Hepatic stellate cell (primary cell): ENCODE results near the gene BCDIN3D.
"Not testable (repeated sequence)": the region's sequence is repeated elsewhere in the genome, so short reads cannot be mapped to it uniquely, and the experiment has no call there.

ENCODE experiments used
- DNase-seq: peaks from one replicate; pipeline ENCODE4 v3.0.0; 2011; ENCODE audit warnings: low spot score

Gene BCDIN3D

DNA sequence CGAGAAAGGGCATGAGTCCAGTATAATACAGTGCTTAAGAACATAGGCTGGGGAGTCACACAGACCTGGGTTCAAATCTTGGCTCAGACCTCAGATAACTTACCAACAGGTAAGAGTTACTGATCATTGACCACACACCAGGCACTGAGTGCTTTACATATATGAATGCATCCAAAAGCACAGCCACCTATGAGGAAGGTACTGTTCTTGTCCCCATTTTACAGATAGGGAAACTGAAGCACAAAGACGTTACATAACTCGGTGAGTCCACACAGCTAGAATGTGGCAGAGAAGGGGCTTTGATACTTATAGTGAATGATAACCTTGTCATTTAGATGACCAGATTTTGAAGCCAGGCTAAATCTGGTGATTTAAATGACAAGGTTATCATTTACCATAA lies 33.2 kb upstream of the BCDIN3D start:
- no peak for DNase-seq

DNA sequence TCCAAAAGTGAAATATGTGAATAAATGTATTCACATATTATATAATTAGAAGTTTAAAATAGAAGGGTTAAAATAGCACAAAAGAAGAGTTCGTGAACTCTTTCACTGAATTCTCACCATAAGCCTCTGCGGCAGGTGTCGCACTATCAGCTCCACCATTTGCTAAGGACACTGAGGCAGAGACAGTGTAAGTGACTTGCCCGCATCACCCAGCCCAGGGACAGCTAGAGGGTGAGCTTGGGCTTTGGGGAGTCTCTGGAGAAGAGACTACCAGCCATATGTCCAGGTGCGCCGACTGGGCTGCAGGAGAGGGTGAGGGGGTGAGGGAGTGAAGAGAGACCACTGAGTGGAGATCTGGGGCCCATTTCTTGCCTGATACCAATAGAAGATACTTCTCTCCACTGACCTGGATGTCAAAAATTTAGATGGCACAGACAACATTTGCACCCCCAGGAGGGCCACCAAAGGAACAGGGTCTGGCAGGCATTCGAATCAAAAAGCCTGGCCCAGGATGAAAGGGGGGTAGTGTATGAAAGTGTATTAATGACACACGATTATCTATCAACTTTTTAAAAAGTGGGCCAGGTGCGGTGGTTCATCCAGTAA lies 32.3 kb upstream of the BCDIN3D start:
- DNase-seq: no peak

DNA sequence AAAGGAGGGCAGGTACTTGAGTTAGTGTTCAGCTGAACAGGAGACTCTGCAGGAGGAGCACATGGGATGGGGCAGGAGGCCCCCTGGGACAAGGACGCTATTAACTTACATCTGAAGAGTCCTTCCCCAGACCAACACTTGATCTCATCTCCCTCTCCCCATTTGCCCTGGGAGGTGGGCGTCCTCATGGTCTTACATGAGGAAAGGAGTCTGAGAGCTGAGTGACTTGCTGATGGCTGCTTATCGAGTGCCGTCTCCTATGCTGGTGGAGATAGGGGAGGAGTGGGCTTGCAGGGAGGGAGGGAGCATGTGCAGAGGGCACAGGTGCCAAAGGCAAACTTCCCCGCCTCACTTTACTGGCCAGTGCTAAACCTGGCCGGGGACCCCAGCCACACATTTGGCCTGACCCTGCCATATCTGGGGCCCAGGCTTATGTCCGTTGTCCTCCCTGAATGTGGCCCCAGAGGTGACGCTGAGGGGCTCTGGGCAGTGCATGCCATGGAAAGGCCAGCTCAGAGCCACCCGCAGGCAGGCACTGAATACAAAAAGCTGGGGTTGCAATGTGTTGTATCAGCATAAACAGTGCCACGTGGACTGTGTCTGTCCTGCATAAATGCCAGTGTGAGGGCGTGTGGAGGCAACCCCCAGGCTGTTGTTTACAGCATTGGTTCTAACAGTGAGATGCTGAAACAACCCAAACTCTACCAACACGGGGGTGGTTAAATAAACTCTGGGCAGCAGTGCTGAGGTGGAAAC lies 31.4 kb upstream of the BCDIN3D start:
- no peak for DNase-seq

DNA sequence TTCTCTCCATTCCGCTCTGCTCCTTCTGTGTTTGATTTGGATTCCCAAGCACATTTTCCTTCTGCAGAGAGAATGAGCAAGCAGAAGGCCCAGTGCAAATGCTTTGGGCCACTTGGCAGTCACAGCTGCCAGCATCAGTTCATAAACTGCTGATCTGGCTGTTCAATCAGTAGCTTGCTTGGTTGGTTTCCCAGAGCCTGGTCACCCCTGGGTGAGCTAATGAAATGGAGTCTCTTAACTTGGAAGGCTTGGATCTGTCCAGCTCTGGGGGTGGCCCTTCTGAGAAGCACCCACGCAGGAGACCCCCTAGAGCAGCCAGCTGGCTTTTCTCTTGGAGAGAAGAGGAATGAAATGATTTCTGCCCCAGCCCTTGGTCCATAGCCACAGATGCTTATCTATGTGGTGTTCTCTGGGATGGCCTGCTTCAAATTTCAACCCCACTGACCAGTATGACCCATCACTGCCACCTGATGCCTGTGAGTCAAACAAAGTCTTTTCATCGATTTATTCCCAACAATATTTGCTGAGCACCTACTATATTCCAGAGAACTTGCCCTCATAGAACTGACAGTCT lies 30.5 kb upstream of the BCDIN3D start:
- no peak for DNase-seq

DNA sequence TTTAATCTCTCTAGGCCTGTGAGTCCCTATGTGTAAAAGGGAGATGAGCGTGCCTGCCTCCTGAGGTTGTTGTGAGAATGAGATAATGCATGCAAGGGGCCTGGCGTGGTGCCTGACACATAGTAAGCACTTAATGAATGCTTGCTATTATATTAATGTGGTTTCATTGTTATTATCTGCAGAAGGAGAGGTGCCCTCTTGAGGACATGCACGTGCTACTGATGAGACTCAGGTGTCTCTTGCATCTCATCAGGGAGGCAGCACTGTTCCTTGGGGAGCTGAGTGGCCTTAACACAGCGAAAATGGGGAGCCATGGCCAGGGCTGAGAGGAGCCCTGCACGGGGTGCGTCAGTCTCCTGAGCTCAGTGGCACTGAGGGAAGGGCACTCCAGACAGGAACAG lies 29.9 kb upstream of the BCDIN3D start:
- no peak for DNase-seq

DNA sequence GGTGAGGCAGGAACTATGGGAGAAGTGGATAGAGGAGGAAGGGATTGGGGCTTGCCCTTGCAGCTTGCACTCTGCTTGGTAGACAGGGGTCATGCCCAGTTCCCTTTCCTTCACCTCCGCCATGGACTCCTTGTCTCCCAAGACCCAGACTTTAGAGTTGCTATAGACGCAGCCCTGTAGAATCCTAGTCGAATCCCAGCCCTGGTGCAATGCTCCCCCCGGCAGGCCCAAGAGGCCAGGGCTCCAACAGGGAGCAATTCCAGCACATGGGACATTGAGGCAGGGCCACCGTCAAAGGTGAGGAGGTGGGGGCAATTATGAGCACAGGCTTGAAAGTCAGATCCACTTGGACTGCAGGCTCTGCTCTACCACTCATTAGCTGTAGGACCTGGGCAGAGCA lies 29.5 kb upstream of the BCDIN3D start:
- DNase-seq: no peak

DNA sequence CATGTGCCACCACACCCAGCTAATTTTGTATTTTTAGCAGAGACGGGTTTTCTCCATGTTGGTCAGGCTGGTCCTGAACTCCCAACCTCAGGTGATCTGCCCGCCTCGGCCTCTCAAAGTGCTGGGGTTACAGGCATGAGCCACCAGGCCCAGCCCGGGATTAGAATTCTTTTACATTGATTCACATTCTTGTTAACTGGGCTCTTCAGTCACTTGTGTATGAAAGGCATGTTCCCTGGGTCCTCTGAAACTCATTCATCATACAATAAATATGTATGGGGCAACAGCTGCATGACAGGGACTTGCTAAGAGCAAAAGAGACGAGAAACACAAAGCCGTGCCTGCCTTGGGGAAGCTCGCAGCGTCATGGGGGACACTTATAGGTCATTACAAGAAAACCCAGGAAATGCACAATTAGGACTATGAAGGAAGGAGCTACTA lies 28.9 kb upstream of the BCDIN3D start:
- peak; percentile 76 for DNase-seq

DNA sequence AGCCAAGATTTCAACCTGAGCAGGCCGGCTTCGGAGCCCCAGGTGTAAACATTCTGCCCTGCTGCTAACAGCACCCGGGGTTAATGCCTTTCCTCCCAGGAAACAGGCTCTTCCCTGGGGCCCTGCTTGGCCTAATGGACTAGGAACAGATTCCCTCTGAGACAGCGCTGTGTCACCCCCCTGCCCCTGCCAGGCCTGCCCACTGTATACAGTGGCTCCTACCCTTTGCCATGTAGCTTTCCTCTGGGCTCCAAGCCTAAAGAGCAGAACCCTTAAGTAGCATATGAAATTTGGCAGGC lies 28.3 kb upstream of the BCDIN3D start:
- DNase-seq: no peak

DNA sequence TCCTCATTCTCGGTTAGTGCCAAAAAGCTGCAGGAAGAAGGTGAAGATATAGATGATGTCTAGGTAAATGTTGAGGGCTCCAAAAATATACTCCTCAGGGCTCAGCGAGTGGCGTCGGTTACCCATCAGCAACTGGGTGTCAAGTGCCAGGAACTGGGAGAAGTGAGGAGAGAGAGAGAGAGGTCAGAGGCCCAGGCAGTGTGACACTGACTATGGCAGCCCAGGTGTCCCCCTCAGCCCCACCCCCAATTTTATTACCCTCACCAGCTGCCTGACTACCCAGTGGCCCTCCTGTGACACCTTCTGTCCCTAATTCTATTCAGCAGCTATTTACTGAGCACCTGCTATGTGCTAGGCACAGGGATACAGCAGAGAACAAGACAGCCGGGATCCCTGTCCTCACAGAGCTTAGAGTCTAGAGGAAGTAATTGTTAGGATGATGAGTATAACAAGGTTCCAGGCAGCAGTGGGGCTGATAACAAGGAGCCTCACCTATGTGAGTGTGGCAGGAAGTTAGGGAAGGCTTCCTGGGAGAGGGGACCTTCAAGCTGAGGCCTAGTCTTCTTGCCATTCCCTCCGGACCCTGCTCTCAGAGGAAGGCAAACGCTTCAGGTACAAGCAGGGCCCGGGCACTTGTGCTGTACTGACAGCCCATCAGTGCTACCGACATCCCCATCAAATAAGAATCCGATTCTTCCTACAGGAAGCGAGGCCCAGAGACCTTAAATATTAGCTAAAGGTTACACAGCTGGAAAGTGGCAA lies 27.8 kb upstream of the BCDIN3D start:
- DNase-seq: no peak

DNA sequence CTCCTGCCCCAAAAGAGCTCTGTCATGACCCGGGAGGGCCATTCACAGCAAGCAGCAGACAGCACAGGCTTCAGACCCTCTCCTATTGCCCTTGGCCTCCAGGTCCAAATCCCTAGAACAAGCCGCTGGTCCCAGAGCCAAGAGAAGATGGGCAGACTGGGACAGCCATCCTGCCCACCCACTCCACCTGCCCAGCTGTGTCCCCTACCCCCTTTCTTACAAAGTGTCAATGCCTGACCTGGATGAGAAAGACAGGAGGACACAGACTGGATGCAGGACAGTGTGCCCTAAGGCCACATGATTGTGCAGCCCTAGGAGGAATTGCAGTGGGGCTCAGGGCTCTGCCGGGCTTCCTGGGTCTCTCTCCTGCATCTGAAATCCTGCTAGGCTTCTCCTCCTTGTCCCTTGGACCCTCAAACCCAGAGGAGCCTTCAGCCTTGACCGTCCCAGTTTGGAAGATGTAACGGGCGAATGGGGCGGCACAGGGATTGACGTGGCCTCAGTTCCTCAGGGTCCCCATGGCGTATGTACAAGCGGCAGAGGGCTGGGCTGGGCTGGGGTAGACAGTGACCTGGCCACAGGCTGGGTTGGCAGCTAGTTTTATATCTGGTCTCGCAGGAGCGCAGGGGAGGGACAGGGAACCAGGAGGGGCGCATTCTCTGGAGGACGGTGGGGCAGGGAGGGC lies 27.1 kb upstream of the BCDIN3D start:
- DNase-seq: no peak

DNA sequence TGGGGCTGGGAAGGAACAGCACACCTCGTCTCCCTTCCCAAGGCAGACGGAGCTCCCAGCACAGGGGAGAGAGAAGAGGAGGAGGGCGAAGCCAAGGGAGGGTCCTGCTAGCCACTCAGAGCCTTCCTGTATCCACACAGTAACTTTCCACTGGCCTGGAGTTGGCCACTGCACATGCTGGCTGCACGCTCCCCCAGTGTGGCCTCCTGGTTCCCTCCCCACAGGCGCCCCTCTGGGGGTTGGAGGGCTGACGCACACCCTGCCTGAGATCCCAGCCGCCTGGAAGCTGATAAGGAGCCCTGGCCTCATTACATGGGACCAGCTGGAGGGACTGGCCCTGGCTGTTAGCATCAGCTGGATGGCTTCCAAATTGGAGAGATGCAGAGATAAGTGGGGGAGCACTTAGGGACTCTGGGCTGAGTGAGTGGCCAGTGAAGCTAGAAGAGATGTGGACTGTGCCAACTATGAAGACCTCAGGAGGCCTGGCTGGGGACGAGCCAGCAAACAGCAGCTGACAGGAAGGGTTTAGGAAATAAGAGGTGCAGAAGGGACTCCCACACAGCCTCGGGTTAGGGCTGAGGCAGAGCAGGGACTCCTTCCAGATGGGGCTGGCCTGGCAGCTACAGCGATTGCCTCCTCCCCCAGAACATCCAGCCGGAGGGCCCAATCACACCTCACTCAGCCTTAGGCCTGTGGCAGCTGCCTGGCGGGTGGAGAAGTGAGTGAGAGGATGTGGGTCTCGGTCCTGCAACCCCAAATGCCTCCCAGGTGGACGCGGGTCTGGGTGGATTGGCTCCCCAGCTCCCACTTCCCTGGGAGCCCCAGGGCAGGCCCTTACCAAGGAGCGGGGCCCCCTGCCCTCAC lies 26.3 kb upstream of the BCDIN3D start:
- peak; percentile 97 for DNase-seq

DNA sequence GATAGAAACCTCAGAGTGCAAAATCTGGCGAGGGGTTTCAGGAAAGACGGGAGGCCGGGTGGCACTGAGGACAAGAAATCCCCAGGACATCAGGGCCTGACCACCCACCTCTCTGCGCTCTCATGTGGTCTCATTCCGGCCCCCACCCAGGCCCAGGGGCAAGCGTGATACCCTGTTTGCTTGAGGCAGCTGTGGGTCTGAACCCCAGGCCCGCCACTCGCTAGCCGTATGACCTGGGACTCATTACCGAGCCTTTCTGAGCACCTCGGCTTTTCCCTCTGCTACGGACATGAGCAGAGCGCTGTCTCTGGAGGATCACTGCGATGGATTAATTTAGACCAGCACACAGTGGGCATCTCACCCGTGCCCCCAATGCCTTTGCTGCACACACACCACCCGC lies 25.5 kb upstream of the BCDIN3D start:
- DNase-seq: no peak

DNA sequence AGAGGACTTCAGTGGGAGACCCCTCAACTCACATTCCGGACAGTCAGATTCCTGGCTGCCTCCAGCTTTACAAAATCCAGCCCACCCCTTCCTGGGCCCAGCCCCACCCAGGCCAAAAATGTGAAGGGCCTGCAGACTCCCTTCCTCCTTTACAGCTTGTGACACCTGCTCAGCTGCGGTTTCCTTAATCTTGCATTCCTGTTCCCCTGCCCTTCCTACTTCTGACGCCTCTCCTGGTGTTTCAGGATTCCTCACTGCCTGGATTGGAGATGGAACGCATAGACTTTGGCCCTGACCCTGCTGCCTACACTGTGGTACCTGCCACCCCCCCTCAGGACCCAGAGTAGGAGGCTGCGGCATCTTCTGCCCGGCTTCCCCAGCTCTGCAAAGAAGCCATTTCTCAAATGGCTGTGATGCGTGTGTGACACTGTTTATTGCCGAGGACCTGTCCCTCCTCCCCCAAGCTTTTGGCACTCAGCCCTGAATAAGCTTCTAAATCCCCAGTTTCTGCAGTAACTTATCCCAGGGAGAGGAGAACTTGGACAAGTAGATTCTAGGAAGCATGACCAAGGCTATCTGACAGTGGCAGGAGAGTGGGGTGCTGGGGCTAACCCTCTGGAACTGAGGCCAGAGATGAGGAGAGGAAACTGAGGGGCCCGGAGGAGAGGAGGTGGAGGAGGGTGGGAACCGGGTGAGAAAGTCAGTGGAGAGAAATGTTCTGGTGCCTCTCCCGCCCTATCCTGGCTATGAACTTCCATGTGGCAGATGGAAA lies 24.9 kb upstream of the BCDIN3D start:
- DNase-seq: no peak

DNA sequence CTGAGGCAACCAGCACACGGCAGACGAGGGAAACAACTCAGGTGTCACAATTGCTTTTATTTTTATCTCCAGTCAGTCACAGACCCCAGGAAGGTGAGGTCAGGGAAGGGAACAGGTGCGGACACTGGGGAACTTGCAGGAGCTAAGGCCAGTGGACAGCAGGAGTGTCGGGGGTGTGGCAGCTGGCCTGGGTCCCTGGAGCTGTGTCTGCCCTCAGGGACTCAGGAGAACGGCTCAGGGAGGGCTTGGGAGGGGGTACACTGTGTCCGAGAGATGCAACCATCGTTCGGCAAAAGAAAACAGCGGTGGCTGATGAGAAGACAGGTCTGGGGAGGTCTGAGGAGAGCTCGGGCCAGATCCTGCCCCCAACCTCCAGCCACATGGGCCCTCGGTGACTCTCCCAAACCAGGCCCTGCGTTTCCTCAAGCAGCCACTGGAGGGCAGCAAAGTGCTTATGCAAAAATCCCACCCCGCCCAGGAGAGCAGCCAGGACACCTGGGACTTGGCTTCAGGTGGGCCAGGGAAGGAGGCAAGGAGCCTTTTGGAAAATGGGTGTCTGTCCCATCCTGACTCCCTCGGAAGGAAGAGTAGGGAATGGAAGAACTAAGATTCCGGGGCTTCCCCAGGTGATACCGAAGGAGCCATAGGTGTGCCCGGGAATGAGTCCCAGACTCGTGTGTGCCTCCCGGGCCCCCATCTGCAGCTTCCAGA lies 24.1 kb upstream of the BCDIN3D start:
- DNase-seq: peak; percentile 86

DNA sequence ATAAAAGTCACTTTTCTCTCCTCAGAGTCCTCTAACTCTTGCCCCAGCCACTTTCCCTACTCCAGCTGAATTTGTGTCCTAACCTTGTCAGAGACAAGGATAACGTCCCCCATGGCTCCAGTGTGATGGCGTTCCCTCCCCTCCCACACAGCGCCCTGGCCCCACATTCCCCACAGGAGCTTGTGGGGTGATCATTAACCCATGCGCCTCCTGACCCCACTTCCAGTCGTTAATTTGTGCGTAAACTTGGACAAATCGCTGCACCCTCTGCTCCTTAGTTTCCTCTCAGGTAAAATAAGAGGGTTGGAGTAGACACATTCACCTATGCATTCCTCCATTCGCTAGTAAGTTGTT lies 22.9 kb upstream of the BCDIN3D start:
- DNase-seq: no peak

DNA sequence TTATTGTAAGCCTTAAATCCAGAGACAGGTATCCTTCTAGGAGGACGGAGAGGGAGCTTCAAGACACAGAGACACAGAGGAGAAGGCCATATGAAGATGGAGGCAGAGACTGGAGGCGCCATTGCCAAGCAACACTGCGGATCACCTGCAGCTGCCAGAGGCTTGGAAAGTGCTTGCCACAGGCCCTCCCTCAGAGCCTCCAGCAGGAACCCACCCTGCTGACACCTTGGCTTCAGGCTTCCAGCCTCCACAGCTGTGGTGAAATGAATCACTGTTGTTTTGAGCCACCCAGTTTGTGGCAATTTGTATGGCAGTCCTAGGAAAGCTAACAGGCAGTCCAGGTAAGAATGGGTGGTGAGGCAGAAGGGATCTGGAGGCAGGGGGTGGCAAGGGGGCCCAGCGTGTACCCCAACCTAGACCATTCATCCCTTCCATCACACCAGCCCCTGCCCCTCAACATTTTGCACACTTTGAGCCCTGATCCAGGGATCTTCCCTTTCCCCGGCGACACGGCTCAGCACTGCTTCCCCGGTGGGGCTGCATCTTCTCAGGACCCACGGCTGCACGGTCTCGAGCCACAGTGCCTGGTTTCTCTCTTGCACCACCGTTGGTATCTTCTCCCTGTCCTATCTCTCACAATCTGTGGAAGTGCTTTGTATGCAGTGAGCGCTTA lies 22.3 kb upstream of the BCDIN3D start:
- no peak for DNase-seq

DNA sequence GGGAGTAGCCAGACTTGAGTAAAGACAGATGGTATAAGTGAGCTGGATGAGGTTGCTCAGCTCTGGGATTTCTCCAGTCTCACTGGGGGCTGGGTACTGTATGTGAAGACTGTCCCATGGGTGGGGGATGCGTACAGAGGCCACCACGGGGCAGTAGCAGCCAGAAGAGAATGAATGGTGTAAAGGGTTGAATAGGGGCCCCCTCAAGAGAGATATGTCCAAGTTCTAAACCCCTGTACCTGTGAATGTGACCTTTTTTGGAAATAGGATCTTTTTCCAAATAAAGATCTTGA lies 21.8 kb upstream of the BCDIN3D start:
- DNase-seq: no peak

DNA sequence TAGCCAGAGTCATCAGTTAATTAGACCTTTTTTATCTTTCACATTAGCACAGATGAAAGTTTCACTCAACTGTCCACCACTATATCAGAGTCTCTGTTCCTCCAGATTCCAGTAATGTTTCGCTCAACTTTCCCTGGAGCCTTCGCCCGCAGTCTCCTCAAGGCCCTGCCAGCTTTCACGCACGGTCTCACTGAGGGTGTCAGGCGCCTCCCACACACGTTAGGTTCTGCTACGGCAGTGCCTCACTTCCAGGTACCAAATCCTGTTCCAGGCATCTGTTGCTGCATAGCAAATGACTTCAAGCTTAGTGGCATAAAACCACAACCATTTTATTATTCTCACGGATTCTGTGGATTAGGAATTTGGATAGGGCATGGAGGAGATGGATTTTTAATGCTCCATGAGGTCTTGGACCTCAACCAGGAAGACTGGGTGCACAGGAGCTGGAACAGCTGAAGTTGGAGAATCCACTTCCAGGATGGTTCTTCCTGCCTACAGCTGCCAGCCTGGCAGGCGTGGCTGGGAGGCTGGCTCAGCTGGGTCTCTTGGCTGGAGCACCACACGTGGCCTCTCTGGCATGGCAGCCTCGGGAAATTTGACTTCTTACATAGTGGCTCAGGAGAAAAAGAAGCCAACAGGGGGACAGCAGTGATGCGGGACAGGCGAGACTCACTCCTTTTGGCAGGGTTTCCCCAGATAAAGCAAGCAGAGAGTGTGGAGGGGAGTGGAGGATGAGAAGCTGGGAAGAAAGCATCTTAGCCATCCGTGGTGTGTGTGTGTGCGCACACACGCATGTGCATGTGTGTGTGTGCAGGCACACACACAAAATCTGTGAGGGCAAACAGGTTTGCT lies 21.3 kb upstream of the BCDIN3D start:
- DNase-seq: no peak

DNA sequence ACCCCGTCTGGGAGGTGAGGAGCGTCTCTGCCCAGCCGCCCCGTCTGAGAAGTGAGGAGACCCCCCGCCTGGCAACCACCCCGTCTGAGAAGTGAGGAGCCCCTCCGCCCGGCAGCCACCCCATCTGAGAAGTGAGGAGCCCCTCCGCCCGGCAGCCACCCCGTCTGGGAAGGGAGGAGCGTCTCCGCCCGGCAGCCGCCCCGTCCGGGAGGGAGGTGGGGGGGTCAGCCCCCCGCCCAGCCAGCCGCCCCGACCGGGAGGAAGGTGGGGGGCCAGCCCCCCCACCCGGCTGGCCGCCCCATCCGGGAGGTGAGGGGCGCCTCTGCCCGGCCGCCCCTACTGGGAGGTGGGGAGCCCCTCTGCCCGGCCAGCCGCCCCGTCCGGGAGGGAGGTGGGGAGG lies 18.0 kb upstream of the BCDIN3D start:
- DNase-seq: not testable (repeated sequence)
